Cardiac muscle cell (in vitro differentiated cells and primary cell): ENCODE measurements around the gene MAST3. TPM values are rescaled to one million over a fixed set of nuclear protein-coding genes. Genes with fewer than 3 reads are reported as not detected.
"Not testable (repeated sequence)": the region's sequence is repeated elsewhere in the genome, so short reads cannot be mapped to it uniquely, and the experiment has no call there.

Experiments
- DNase-seq, 2 donors: peaks; one replicate each; pipeline versions ENCODE4 v3.0.0 to v3.0.0-alpha.2; 2010 to 2017; ENCODE audit warnings: low read depth in 1 of 2, low spot score in 1 of 2
- H3K27ac ChIP-seq: fragments of 200-600 bp; sonication (generic); 2 replicates; pipeline ENCODE4 v1.5.1; 2016
- H3K27me3 ChIP-seq: fragments of 200-600 bp; sonication (generic); 2 replicates; pipeline ENCODE4 v1.6.0; 2016; ENCODE audit warnings: control low read depth
- H3K36me3 ChIP-seq: fragments of 200-600 bp; sonication (generic); 2 replicates; pipeline ENCODE4 v1.5.1; 2016; ENCODE audit warnings: control low read depth
- H3K4me1 ChIP-seq: fragments of 200-600 bp; sonication (generic); 2 replicates; pipeline ENCODE4 v1.8.1; 2017; ENCODE audit warnings: low read depth, mild to moderate bottlenecking, mixed run types
- H3K4me3 ChIP-seq: fragments of 200-600 bp; sonication (generic); 2 replicates; pipeline ENCODE4 v1.5.1; 2016; ENCODE audit warnings: mild to moderate bottlenecking
- H3K9me3 ChIP-seq: fragments of 200-600 bp; sonication (generic); 2 replicates; pipeline ENCODE4 v1.5.1; 2017; ENCODE audit warnings: low read depth, mild to moderate bottlenecking, control low read depth
- CTCF ChIP-seq: IDR thresholded peaks from 2 replicates; pipeline ENCODE4 v1.5.1; 2012; ENCODE audit warnings: low read depth, mild to moderate bottlenecking, low read length
- polyA plus RNA-seq: library from polyadenylated mRNA; unstranded; fragments of >200 nt; fragmentation: Nextera tagmentation; extraction: Ambion mirVana; gene quantifications from 2 replicates; pipeline ENCODE4 v1.2.1, GENCODE V29; 2016
- total RNA-seq: library from RNA; depleted of rRNA; stranded (reverse); fragments of >200 nt; gene quantifications from 2 replicates; pipeline ENCODE4 v1.2.3, GENCODE V29; 2016

Gene MAST3
- total and polyA plus RNA-seq, 2 experiments from 2014 or later: 5.5 to 8.1 TPM

- peaks cover 15% of the 10 kb centered on the region for H3K27me3 ChIP-seq
Observed at GRCh38 chr19:18101268-18101667, 3.7 kb downstream of the MAST3 start.

GRCh38 chr19:18102916-18103542 is 5.5 kb downstream of the MAST3 start:
- no peak overlapping the region for H3K27ac ChIP-seq
- H3K9me3 ChIP-seq: no peaks in the 10 kb centered on the region
- DNase-seq: no peak
- no peaks in the 10 kb centered on the region for H3K4me1 ChIP-seq
- H3K27me3 ChIP-seq: peaks cover 15% of the 10 kb centered on the region
- H3K4me3 ChIP-seq: no peak overlapping the region
- no peaks in the 10 kb centered on the region for H3K36me3 ChIP-seq
- no peak for TF ChIP-seq CTCF

More at GRCh38 chr19:18101268-18101667, 3.7 kb downstream of the MAST3 start:
- TF ChIP-seq CTCF: no peak
- Histone ChIP-seq H3K9me3 (no peaks in the 10 kb centered on the region), H3K27ac (no peak overlapping the region), H3K36me3 (no peaks in the 10 kb centered on the region), H3K4me3 (no peak overlapping the region), H3K4me1 (no peaks in the 10 kb centered on the region)
- DNase-seq: no peak

- Histone ChIP-seq H3K36me3 (no peaks in the 10 kb centered on the region), H3K9me3 (no peaks in the 10 kb centered on the region), H3K27me3 (no peaks in the 10 kb centered on the region), H3K4me1 (no peaks in the 10 kb centered on the region), H3K4me3 (peak overlapping the region; percentile 22), H3K27ac (peak overlapping the region; percentile 41)
- TF ChIP-seq CTCF: no peak
- no peak for DNase-seq
Observed at GRCh38 chr19:18104793-18105131, 7.2 kb downstream of the MAST3 start.

GRCh38 chr19:18105259-18105658 is 7.7 kb downstream of the MAST3 start:
- H3K27ac ChIP-seq, H3K36me3 ChIP-seq: not testable (repeated sequence)

GRCh38 chr19:18107235-18107634 is 9.7 kb downstream of the MAST3 start:
- Histone ChIP-seq H3K4me3 (no peak overlapping the region), H3K4me1 (no peaks in the 10 kb centered on the region), H3K36me3 (no peaks in the 10 kb centered on the region), H3K27me3 (no peaks in the 10 kb centered on the region), H3K27ac (no peak overlapping the region), H3K9me3 (no peaks in the 10 kb centered on the region)
- TF ChIP-seq CTCF: no peak
- no peak for DNase-seq

More at GRCh38 chr19:18105259-18105658, 7.7 kb downstream of the MAST3 start:
- H3K9me3 ChIP-seq, H3K27me3 ChIP-seq, DNase-seq, H3K4me1 ChIP-seq, H3K4me3 ChIP-seq: not testable (repeated sequence)

GRCh38 chr19:18108897-18109296 is 11.3 kb downstream of the MAST3 start:
- no peak for DNase-seq
- no peak overlapping the region for H3K27ac ChIP-seq

More at GRCh38 chr19:18108897-18109296, 11.3 kb downstream of the MAST3 start:
- Histone ChIP-seq H3K27me3 (no peaks in the 10 kb centered on the region), H3K36me3 (no peaks in the 10 kb centered on the region), H3K9me3 (no peaks in the 10 kb centered on the region), H3K4me1 (no peaks in the 10 kb centered on the region), H3K4me3 (no peak overlapping the region)
- no peak for TF ChIP-seq CTCF
